Mesodermal cell (in vitro differentiated cells): ENCODE measurements around the gene RNF213.

Experiments used
- H3K27ac ChIP-seq: 2 replicates; pipeline ENCODE4 v1.7.0; 2013; ENCODE audit warnings: mild to moderate bottlenecking, low read depth, low read length, moderate library complexity; ENCODE audit not compliant: severe bottlenecking
- H3K36me3 ChIP-seq: 2 replicates; pipeline ENCODE4 v1.7.1; 2013; ENCODE audit warnings: mild to moderate bottlenecking, low read length, moderate library complexity; ENCODE audit not compliant: control insufficient read depth, insufficient read depth
- H3K4me1 ChIP-seq: one replicate; pipeline ENCODE4 v1.7.1; 2013; ENCODE audit warnings: mild to moderate bottlenecking, low read length; ENCODE audit not compliant: insufficient read depth, control insufficient read depth, poor library complexity, severe bottlenecking
- H3K4me3 ChIP-seq: 2 replicates; pipeline ENCODE4 v1.7.0; 2013; ENCODE audit warnings: low read length, control low read depth, mild to moderate bottlenecking; ENCODE audit not compliant: insufficient read depth, poor library complexity, severe bottlenecking; ENCODE audit errors: extremely low read depth
- H3K9me3 ChIP-seq: 2 replicates; pipeline ENCODE4 v1.7.1; 2013; ENCODE audit warnings: mild to moderate bottlenecking, low read length, moderate library complexity; ENCODE audit not compliant: control insufficient read depth
- WGBS, 2 experiments: methylation state at CpG; one replicate each; pipeline ENCODE4 v1.1.5; 2013; ENCODE audit warnings: missing lambda C conversion rate in 2 of 2; ENCODE audit not compliant: insufficient coverage in 2 of 2; 5-methylcytosine and 5-hydroxymethylcytosine counted together

Gene RNF213

DNA sequence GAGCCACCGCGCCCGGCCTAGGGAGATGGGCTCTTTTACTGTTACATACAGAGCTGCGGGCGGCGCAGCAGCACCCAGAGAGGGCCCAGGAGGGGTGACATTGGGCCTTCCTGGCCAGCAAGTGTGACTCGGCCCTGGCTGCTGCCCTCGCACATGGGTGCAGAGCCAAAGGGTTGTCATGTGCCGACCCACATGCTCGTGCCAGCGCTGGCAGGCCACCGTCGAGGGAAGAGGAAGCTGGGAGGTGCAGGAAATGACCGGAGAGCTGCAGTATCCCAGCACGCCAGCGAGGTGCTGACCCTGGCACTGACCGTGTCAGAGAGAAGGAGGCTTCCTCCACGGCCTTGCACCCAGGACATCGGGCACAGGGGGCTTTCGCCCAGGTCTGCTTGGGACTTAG is 162.3 kb downstream of the RNF213 start:
- WGBS, 2 experiments, result 94 to 96% methylated on average over 20 of the region's 20 CpGs

DNA sequence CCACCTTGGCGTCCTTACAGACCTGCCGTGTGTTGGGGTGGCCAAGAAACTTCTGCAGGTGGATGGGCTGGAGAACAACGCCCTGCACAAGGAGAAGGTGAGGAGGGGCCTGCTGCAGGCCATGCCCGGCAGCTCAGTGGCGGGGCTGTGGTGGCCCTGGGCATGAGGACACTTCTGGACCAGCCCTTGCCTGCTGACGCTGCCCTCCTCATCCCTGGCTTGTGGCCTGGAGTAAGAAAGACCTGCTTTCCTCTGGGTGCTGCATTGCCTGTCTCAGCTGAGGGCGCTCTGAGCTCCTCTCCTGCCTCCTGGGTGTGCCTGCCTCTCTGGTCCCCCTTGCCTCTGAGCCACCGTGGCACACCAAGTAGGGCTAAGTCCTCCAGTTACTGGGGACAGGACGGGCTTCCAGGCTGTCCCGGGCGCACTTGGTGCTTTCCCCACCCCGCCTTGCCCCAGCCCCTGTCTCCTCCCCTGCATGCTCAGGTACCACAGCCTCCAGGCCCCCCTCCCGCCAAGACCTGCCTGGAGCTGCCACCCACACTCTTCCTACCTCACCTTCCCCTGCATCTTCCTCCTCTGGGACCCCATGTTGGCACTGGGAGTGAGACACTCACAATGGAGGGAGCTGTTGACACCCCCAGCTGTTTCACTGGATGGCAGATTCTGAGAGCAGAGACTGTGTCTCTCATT is 163.0 kb downstream of the RNF213 start:
- no peaks in the 10 kb centered on the region for H3K9me3 ChIP-seq
- H3K4me1 ChIP-seq, result peaks cover 5% of the 10 kb centered on the region
- peaks cover 5% of the 10 kb centered on the region for H3K36me3 ChIP-seq
- WGBS, 2 experiments, result 88 to 96% methylated on average over 9 to 11 of the region's 13 CpGs
- H3K4me3 ChIP-seq, result no peak overlapping the region
- H3K27ac ChIP-seq, result no peak overlapping the region

More for the DNA sequence above, 162.3 kb downstream of the RNF213 start:
- Histone ChIP-seq H3K27ac (no peak overlapping the region), H3K4me3 (no peak overlapping the region), H3K36me3 (peaks cover 11% of the 10 kb centered on the region), H3K4me1 (peaks cover 5% of the 10 kb centered on the region), H3K9me3 (no peaks in the 10 kb centered on the region)

DNA sequence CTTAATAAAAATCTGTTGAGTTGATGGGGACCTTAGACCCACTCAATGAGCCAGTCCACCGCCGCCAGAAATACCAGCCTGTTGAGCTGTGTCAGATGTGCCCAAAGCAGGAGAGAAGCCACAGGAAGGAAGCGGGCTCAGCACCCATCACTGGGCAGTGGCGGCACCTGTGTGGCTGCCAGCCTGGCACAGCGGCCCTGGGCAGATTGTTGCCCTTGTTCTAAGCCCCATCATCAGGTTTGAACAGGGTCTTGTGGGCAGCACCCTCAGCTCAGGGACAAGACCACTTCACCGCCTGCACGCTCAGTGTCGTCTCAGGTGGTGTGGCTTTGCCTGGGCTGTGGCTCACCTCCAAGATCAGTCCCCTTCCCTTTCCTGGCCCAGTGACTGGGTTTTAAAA is 163.6 kb downstream of the RNF213 start:
- H3K9me3 ChIP-seq, result no peaks in the 10 kb centered on the region
- WGBS, 2 experiments, result 94 to 95% methylated on average over 8 of the region's 8 CpGs

DNA sequence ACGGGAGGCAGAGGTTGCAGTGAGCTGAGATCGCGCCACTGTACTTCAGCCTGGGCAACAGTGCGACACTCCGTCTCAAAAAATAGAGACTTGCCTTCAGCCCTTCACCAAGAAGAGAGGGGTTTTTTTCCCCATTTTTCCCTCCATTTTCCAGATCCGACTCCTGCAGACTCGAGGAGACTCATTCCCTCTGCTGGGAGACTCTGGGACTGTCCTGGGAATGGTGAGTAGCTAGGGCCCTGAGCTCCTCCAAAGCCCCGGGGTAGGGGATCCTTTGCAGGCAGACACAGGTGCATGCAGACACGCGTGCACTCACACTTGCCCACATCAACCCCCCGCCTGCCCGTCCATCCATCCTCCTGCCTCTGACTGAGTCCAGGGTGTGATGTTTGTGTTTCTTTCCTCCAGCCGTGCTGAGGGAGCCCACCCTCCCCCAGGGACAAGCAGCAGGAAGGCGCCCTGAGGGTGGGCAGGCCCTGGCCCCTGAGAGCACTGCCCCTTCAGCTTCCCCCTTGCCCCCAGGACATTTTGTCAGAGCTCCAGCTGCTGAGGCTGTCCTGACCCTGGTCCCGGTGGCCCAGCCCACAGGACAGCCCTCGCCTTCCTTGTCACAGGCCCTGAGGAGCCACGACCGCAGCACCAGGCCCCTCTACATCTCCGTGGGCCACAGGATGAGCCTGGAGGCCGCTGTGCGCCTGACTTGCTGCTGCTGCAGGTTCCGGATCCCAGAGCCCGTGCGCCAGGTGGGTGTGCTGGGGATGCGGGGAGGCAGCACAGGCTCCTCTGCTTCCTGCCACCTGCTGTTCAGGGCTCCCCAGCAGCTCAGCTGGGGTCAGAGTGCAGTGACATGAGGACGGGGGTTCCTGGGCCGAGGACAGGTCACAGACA is 164.5 kb downstream of the RNF213 start:
- H3K36me3 ChIP-seq, result peaks cover under 1% of the 10 kb centered on the region
- H3K9me3 ChIP-seq, result no peaks in the 10 kb centered on the region
- peaks cover 5% of the 10 kb centered on the region for H3K4me1 ChIP-seq
- H3K27ac ChIP-seq, result no peak overlapping the region
- 89 to 94% methylated on average over 15 to 20 of the region's 27 CpGs for WGBS, 2 experiments
- no peak overlapping the region for H3K4me3 ChIP-seq

More for the DNA sequence above, 163.6 kb downstream of the RNF213 start:
- peaks cover 5% of the 10 kb centered on the region for H3K36me3 ChIP-seq
- peaks cover 5% of the 10 kb centered on the region for H3K4me1 ChIP-seq
- H3K4me3 ChIP-seq, result no peak overlapping the region
- no peak overlapping the region for H3K27ac ChIP-seq

DNA sequence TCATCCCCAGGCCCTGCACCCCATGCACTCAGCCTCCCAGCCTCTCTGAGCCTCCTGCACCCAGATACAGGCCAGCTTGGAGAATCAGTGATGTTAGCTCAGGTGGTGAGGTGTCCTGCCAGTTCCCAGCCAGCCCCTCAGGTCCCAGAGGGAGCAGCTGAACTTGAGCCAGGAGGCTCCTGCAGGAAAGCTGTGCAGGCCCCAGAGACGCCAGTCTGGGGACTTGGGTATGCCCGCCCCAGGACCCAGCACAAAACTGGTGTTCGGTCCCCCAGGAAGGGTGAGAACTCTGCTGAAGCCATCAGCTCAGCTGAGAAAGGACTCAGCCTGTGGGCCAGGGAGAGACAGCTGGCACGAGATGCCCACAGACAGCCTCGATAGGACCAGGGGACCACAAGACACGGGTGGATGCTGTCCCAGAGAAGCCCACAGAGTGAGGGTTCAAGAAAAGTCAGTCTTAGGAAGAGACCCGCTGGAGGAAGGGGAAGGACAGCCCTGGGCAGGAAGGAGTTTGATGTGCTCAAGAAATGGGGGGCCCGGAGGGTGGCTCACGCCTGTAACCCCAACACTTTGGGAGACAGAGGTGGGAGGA is 165.3 kb downstream of the RNF213 start:
- peaks cover 5% of the 10 kb centered on the region for H3K4me1 ChIP-seq
- H3K9me3 ChIP-seq, result no peaks in the 10 kb centered on the region
- no peak overlapping the region for H3K27ac ChIP-seq
- WGBS, 2 experiments, result 90 to 94% methylated on average over 8 to 9 of the region's 9 CpGs
- H3K4me3 ChIP-seq, result no peak overlapping the region
- H3K36me3 ChIP-seq, result no peaks in the 10 kb centered on the region

DNA sequence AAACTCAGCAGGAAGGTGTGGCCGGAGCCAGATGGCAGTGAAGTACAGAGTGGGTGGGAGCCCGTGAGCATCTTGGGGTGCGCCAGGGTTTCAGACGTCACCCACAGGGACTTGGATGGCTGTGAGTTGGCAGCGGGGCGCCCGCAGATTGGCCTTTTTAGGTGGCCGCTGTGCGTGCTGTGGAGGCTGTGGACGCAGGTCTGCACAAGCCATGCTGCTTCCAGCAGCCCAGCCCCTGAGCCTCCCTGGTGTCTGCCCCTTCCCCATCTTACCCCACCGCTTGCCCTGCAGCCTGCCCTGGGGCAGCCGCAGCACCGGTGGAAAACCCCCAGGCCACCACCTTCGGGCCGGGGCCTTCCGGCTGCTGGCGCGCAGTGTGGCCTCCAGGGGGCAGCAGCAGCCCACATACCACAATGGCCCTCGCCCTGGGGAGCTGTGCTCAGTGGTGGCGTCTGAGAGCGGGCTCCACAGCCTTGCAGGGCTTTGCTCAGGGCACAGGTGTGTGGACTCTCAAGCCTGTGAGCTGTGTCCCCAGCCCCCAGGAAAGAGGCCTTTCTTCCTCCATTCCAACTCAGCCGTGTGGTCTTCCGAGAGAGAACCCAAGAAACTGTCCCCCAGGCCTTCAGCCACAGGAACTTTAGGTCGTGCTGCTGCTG is 166.1 kb downstream of the RNF213 start:
- Histone ChIP-seq H3K9me3 (no peaks in the 10 kb centered on the region), H3K4me3 (no peak overlapping the region), H3K4me1 (peaks cover 5% of the 10 kb centered on the region), H3K36me3 (no peaks in the 10 kb centered on the region), H3K27ac (no peak overlapping the region)
- 46 to 48% methylated on average over 22 to 23 of the region's 24 CpGs for WGBS, 2 experiments

DNA sequence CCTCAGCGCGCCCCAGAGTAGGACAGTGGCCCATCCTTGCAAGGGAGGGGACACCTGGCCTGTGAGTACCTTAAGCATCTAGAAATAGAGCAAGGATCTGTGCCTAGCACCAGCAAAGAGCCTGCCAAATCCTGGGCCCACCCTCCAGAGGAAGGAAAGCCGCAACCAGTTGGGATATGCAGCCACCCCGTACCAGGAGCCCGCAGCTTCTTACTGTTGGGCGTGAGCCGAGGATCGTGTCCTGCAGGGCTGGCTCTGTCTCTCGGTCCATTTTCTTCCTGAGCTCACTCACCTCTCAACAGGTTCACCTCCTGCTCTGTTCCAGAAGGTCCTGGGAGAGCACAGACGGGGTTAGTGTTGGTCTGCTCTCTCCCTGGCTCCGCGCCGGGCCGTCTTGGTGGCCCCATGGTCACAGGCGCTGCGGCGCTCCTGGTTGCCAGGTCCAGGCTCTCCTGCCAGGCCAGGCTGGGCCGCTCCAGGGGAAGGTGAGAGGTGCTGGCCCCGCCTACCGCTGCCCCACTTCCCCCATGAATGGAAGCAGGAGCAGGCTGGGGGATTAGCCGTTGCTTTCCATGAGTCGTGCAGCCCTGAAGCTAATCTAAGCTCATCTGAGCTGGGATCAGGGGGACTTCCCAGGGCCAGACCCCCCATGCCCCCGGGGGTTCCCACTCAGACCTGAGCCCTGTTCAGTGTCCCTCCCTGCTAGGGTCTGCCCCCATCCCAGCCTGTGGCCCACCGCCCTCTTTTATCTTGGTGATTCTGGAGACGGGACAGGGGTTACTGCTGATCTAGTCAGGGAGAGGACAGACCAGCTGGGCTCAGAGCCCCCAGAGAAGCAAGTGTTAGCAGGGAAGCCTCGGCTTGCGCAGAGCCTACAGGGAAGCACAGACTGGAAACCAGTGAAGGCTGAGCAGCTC is 167.0 kb downstream of the RNF213 start:
- 85% methylated on average over 21 to 24 of the region's 27 CpGs for WGBS, 2 experiments
- H3K9me3 ChIP-seq, result no peaks in the 10 kb centered on the region
- peaks cover 5% of the 10 kb centered on the region for H3K4me1 ChIP-seq
- H3K36me3 ChIP-seq, result no peaks in the 10 kb centered on the region
- H3K27ac ChIP-seq, result no peak overlapping the region
- H3K4me3 ChIP-seq, result no peak overlapping the region

DNA sequence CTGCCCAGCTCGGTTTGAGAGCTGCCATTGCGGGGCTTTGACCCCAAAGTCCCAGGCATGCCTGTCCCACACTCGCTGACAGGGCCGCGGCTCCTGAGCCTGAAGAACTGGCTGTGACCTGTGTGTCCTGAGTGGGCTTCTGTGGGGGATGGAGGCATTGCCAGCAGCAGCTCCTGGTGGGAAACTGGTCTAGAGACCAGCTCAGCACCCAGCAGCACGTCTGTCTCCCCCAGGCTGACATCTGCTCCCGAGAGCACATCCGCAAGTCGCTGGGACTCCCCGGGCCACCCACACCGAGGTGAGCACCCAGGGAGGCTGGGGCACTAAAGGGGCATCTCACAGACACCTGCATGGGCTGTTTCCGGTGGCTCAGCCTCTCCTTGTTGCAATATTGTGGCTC is 167.7 kb downstream of the RNF213 start:
- Histone ChIP-seq H3K9me3 (no peaks in the 10 kb centered on the region), H3K27ac (no peak overlapping the region), H3K4me3 (no peak overlapping the region), H3K36me3 (no peaks in the 10 kb centered on the region), H3K4me1 (peaks cover 5% of the 10 kb centered on the region)
- 88 to 91% methylated on average over 12 of the region's 12 CpGs for WGBS, 2 experiments

DNA sequence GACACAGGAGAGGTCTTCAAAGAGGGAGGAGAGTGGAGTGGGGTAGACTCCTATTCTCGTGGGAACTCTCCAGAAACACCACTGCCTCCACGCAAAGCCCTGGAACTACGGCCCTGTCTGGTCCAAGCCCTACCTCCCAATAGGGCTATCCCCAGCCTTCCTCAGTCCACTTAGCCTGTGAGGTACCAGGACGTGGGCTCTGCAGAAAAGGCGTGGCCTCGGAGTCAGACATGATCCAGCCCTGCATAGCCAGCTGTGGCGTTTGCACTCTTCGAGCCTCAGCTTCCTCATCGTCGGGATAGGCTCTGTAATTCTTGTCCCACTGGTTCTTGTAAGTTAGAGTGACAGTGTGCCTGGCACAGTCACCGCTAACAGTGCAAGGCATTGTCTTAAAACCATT is 168.1 kb downstream of the RNF213 start:
- Histone ChIP-seq H3K9me3 (no peaks in the 10 kb centered on the region), H3K4me3 (no peak overlapping the region), H3K4me1 (peaks cover 5% of the 10 kb centered on the region), H3K27ac (no peak overlapping the region), H3K36me3 (no peaks in the 10 kb centered on the region)
- 88 to 91% methylated on average over 7 to 9 of the region's 11 CpGs for WGBS, 2 experiments
